Activated CD4-positive, CD25-positive, alpha-beta regulatory T cell treated with anti-CD3 and anti-CD28 coated beads, Interleukin-2, amount 50 U/mL, for 16 hours (primary cell): Measurements from ENCODE around the gene TWSG1.
"Not testable (repeated sequence)": the region's sequence is repeated elsewhere in the genome, so short reads cannot be mapped to it uniquely, and the experiment has no call there.

Experiments used
- DNase-seq: peaks from one replicate; pipeline ENCODE4 v3.0.0-alpha.2; 2020; ENCODE audit warnings: low read depth, low spot score

The TWSG1 gene

DNA sequence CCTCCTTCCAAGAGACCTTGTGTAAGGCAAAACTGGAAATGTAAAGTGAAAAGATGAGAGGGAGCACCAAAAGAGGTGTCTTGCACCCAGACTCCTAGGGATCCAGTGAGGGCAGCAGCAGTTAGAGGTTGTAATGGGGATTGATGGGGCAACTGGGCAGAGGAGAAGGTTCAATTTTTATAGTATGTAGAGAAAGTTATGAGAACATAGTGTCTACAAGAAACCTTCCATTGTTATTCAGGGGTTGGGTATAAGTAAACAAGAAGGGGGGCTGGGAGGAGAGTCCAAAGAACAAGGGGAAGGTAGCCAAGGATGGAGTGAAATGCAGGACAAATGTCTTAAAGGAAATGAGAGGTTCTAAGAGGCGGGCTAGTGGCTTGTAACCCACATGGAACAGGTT is 89.1 kb downstream of the TWSG1 start:
- DNase-seq, result not testable (repeated sequence)

DNA sequence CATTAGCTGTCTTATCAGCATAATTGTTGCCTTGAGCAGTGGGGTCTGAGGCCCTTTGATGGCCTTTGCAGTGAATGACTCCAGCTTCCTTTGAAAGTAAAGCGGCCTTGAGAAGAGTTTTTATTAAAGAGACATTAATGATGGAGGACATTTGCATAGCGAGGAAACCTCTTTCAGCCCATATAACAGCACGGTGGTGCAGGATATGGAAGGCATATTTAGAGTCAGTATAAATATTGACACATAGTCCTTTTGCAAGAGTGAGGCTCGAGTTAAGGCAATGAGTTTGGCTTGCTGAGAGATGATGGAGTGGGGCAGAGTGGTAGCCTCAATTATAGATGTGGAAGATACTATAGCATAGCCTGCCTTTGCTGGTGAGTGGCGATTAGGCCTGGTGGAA is 89.7 kb downstream of the TWSG1 start:
- not testable (repeated sequence) for DNase-seq

DNA sequence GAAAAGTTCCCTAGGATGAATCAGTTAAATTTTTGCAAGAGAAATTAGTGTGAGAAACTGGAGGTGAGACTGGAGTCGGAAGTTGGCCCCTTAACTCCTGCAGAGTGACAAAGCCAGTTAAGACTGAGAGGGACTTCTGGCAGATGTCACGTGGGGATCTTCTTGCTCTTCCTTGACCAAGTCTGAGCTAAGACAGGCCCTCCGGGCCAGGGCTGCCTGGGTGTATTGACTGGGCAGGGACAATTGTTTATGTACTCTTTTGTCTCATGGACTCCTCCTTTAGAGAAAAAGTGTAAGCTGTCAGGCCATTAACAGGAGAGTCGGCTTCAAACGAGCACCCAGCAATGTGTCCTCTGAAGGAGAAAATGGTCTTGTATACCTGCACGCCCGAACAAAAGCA is 92.2 kb downstream of the TWSG1 start:
- DNase-seq, result no peak

GRCh38 chr18:9428301-9428706 is 93.7 kb downstream of the TWSG1 start:
- DNase-seq, result no peak

DNA sequence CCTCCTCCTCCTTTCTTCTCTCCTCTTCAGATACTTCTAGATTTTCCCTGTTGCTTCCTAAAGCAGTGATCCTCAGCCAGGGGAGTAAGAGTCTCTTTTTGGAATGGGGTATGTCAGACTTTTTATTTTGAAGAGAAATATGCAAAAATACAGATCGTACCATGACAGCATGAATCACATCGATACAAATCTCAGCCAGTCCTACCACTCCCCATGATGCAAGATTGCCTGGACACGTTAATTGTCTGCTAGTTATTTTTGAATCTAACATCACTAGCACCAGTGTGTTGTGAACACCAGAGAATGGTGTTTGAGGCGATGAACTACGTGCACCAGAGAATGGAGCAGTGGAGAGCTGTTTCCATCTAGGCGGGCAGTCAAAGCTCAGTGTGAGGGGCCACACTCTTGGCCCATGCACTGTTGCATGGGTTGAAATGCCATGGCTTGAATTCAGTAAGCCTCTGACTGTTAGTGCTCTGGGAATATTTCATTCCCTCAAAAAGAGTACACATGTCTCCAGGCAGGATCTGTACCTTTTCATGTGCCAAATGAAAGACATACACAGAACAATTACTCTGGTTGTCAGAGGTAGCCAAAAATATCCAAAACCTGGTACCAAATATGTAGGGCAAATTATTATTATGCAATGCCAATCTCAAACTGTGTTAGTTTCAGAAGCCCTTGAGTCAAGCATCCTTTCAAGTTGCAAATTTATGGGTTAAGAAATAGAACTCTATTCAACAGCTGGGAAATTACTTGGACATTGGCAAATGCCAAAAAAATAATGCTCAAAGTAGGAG is 94.5 kb downstream of the TWSG1 start:
- DNase-seq, result no peak

GRCh38 chr18:9429662-9429993 is 95.1 kb downstream of the TWSG1 start:
- no peak for DNase-seq

GRCh38 chr18:9430315-9430714 is 95.7 kb downstream of the TWSG1 start:
- not testable (repeated sequence) for DNase-seq

DNA sequence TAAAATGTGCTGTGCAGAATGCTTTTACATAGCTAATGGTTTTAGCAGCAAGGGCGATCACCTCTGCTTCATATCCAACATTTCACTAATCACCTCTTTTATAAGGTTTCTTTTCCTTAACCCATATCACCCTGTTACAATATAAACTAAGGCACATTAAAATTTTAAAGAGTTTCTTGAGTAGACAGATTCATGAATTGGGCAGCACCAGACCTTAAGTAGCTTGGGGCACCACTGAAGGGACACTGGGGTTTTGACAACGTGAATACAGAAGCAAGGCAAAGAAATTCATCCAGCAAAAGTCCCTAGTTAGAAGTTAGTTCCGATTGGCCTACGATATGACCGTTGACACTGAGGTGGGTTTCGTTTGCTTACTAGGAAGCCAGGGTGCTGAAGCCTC is 96.7 kb downstream of the TWSG1 start:
- no peak for DNase-seq

GRCh38 chr18:9433122-9433521 is 98.5 kb downstream of the TWSG1 start:
- not testable (repeated sequence) for DNase-seq

- DNase-seq, result no peak
These were observed 99.1 kb downstream of the TWSG1 start for GRCh38 chr18:9433671-9434121.

GRCh38 chr18:9434122-9434701 is 99.6 kb downstream of the TWSG1 start:
- no peak for DNase-seq

DNA sequence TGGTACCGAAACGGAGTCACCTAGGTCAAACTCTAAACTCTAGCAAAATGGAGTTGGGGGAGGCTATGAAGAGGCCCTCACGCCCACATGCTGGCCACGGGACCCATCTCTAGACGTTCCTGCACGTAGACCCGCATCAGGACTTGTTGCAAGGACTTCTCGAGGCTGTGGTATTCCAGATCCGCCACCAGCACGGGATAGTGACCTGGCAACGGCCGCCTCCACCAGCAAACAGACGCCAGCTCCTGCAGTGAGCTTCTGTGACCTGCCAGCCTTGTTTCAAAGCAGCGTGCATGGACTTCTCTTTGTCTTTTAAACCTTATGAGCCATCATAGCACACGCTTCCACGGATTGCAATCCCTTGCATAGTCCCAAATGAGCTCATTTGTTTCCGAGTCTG is 100.5 kb downstream of the TWSG1 start:
- no peak for DNase-seq

DNA sequence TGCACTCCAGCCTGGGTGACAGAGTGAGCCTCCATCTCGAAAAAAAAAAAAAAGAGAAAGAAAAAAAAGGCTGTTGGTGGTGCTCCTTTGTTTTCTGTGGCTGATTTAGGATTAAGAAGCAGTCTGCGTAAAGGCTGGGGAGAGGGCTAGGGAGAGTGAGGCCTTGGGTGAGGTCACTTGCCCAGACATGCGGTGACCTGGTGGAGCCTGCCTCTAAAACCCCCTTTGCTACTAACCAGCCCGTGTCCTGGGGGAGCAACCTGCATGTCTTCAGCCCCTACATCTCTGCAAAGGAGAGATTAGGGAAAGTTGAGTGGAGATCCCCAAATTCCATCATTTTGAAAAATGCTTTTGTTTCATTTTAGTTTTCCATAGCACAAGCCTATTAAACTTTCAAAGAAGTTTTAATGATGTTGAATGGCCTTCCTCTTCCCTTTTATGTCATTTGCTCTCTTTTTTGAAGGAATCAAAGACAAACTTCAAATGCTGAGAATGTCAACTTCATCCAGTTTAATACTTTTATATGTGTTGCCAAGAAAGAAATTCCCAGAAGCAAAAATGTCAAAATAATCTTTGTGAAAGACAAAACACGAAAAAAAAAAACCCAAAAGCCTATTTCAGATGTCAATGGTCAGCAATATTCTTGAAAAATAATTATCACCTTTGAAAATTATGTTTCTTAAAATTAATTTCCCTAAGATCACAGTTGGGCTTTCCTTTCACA is 101.8 kb downstream of the TWSG1 start:
- DNase-seq, result no peak

DNA sequence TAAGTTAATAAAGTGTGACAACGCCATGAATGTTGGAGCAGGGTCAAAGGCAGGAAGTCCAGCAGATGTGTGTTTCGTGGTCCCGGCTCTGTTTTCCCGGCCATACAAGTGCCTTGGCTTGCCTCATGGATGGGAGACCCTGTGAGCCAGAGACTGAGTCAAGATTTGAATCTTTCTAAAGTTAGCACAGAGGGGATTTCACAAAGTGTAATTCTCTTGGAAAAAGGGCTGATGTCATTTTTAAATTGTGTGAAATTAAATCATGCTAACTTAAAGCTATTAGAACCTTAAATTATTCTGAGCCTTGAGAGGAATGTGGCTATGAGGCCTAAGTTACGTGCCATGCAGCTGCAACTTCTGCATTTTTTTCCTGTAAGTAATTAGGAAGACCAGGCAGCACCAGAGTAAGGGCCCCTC is 102.5 kb downstream of the TWSG1 start:
- no peak for DNase-seq

DNA sequence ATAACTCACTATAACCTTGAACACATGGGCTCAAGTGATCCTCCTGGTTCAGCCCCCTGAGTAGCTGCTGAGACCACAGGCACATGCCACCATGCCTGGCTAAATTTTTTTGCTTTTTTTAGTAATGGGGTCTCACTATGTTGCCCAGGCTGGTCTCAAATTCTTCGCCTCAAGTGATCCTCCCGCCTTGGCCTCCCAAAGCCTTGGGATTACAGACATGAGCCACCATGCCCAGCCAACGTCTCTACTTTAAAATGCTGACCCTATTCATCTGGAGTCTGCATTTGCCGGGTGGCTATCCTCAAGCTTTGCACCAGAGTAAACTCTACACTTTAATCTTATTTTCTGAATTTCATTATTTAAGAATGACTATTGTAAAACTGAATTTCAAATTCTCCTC is 103.1 kb downstream of the TWSG1 start:
- no peak for DNase-seq

DNA sequence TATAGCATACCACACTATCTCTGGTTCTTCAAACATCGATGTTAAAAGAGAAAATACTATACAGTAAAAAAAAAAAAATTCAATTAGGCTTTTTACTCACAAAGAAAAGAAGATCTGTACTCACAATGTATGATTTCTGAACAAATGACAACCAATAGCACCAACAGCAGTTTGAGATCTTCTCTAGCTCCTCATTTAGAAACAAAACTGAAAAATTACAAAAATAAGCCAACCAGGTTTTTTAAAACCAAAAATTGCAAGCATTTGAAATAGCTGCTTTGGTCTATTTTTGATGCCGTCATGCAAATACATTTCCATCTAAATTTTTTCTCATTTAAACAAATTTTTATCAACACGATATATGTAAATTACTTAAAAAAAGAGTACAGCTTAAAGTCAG is 106.5 kb downstream of the TWSG1 start:
- DNase-seq, result no peak

- DNase-seq, result no peak
These were observed 110.0 kb downstream of the TWSG1 start for GRCh38 chr18:9444549-9444948.

DNA sequence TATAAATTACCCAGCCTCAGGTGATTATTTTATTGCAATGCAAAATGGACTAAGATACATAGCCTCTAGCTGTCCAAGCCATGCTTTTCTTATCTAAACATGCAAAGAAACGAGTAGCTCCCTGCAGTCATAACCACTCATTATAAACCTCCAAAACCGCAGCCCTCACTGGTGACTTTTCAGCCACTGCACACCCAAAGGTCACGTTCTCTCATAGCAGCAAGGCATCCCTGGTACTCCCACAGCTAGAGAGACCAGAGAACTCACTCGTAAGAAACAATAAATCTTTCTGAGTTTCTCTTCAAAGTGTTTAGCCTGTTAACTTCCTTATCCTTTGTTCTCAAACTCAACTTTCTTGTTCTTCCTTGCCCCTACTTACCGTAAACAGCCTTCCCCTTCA is 112.3 kb downstream of the TWSG1 start:
- DNase-seq, result no peak

DNA sequence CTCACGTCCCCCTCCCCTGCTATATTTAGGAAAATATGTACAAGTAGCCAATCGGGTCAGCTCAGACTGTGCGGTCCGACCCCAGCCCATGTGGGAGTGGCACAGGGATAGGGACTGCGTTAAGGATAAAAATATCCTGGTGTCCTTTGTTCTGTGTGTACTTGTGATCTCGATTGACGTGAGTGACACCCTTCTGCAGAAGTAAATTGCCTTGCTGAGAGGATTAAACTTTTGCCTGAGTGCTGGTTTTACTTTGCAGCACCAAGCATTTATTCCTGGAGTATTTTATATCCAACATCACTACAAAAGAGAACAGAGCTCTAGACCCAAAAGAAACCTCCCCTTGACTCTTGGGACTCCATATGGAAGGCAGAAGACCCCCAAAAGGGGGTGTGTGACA is 112.8 kb downstream of the TWSG1 start:
- DNase-seq, result no peak

DNA sequence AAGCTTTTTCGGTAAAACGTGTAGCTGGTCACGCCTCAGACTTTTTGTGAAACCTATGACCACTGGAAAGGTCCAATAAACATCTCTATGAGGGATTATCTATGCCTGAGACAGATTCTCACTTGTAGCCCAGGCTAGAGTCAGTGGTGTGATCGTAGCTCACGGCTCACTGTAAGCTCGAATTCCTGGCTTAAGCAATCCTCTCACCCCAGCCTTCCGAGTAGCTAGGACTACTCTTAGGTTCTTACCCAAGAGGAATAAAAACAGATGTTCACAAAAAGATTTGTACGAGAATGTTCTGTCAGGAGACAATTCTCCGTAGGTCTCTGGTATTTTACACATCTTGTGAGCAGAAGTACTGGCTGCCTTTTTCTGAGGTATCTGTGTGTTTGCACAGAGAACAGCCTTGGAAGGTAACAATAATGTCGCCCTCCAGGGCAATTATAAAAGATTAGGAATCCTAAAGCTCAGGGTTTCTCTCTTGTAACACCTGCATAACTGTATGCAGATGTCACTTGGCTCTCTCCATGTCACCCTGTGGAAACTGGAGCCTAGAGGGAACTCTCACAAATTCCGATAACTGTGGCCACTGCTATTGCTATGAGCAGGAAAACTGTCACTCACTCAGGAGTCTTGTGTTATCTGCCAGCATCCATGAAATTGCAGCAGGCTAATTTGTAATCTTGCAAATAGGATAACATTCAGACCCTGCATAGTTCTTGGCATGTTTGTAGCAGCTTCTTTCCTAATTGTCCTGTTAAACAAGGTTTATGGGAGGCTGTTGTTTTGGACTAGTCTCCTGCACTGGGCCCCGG is 115.2 kb downstream of the TWSG1 start:
- DNase-seq, result no peak

- DNase-seq, result not testable (repeated sequence)
These were observed 116.3 kb downstream of the TWSG1 start for GRCh38 chr18:9450920-9451319.
